HepG2 (cell line): ENCODE results near the gene PCYOX1L. TPM values are rescaled to one million over a fixed set of nuclear protein-coding genes. Genes with fewer than 3 reads are reported as not detected.

Experiments
- ATAC-seq: fragments of 200-7000 bp; cut with Tn5 transposase; 3 replicates; pipeline ENCODE4 v1.9.1; 2020; ENCODE audit warnings: mild to moderate bottlenecking, moderate library complexity
- BruUV-seq: library from RNA; stranded (reverse); fragments of 400-500 nt; replicated peaks from 2 replicates; lab custom pipeline; 2021; lab: Mats Ljungman, UMichigan
- CTCF ChIA-PET: fragments of 300-600 bp; formaldehyde crosslinking; extraction: SDS; loops from one replicate; lab custom pipeline; 2021; ENCODE audit warnings: low total read pairs, inconsistent platforms, low intra/inter-chr PET ratio; lab: Yijun Ruan, JAX
- POLR2A ChIA-PET: fragments of 350-600 bp; sonication (Branson Sonifier 250); formaldehyde crosslinking; loops from one replicate; lab custom pipeline; 2020; ENCODE audit warnings: antibody characterized with exemption, inconsistent platforms; lab: Yijun Ruan, JAX
- DNase-seq: peaks from one replicate; pipeline ENCODE4 v3.0.0-alpha.2; 2015; ENCODE audit warnings: low spot score
- FAIRE-seq: peaks from 3 replicates; lab custom pipeline; 2011; peaks lifted over from hg19 to GRCh38; lab: Jason Lieb, UNC
- H2AFZ ChIP-seq: one replicate; pipeline ENCODE4 v1.6.1; 2011; ENCODE audit warnings: low read length, inconsistent platforms
- H3K27ac ChIP-seq: fragments of 300-600 bp; 3 replicates; pipeline ENCODE4 v1.8.0; 2011; ENCODE audit warnings: mixed run types, mild to moderate bottlenecking, mixed read lengths, low read length, inconsistent platforms; ENCODE audit not compliant: insufficient read depth; ENCODE audit errors: extremely low read length
- H3K27me3 ChIP-seq, 2 experiments: fragments of 200-600 bp in 1 of 2; 2 replicates in 1 of 2; 3 replicates in 1 of 2; pipeline versions ENCODE4 v1.6.0 to v1.8.0; 2011; ENCODE audit warnings: low read length in 2 of 2, mild to moderate bottlenecking in 2 of 2, moderate library complexity in 2 of 2, inconsistent platforms in 1 of 2; ENCODE audit not compliant: insufficient read depth in 2 of 2, control insufficient read depth in 1 of 2
- H3K36me3 ChIP-seq, 2 experiments: fragments of 200-600 bp in 1 of 2; replicated peaks in 1 of 2; 2 replicates in 1 of 2; 3 replicates in 1 of 2; pipeline versions ENCODE4 v1.5.1 to v1.8.0; 2011; ENCODE audit warnings: low read length in 2 of 2, inconsistent platforms in 1 of 2; ENCODE audit not compliant: insufficient read depth in 2 of 2, control insufficient read depth in 1 of 2
- H3K4me1 ChIP-seq: 2 replicates; pipeline ENCODE4 v1.5.1; 2012; ENCODE audit warnings: low read length, inconsistent platforms; ENCODE audit not compliant: insufficient read depth
- H3K4me2 ChIP-seq: 2 replicates; pipeline ENCODE4 v1.6.0; 2011; ENCODE audit warnings: low read depth, low read length, inconsistent platforms
- H3K4me3 ChIP-seq, 3 experiments: fragments of 200-600 bp in 1 of 3; sonication (generic), shearing (Covaris generic) in 1 of 3; replicated peaks in 1 of 3; 2 replicates each; pipeline ENCODE4 v1.5.1; 2011 to 2016; ENCODE audit warnings: low read length in 3 of 3, inconsistent platforms in 2 of 3, low read depth in 2 of 3, mild to moderate bottlenecking in 2 of 3, control low read depth in 1 of 3, mixed read lengths in 1 of 3; ENCODE audit not compliant: insufficient read depth in 1 of 3
- H3K79me2 ChIP-seq: one replicate; pipeline ENCODE4 v1.6.1; 2011; ENCODE audit warnings: low read length, inconsistent platforms; ENCODE audit not compliant: insufficient read depth
- H3K9ac ChIP-seq: 2 replicates; pipeline ENCODE4 v1.6.0; 2011; ENCODE audit warnings: mild to moderate bottlenecking, low read depth, low read length, inconsistent platforms; ENCODE audit not compliant: insufficient read depth
- H3K9me3 ChIP-seq: 2 replicates; pipeline ENCODE4 v1.5.1; 2012; ENCODE audit warnings: mild to moderate bottlenecking, low read length
- H4K20me1 ChIP-seq: 2 replicates; pipeline ENCODE4 v1.6.0; 2011; ENCODE audit warnings: inconsistent platforms, mild to moderate bottlenecking, low read length, moderate library complexity; ENCODE audit not compliant: insufficient read depth
- GPN1 ChIP-seq: sonication (generic); formaldehyde crosslinking; IDR thresholded peaks from 2 replicates; pipeline ENCODE4 v1.5.1; 2020; ENCODE audit warnings: missing genetic modification reagents, borderline replicate concordance
- ZMYM3 ChIP-seq: sonication (generic); formaldehyde crosslinking; IDR thresholded peaks from 2 replicates; pipeline ENCODE4 v1.5.1; 2020; ENCODE audit warnings: mild to moderate bottlenecking, missing genetic modification reagents
- ZNF121 ChIP-seq: sonication (generic); formaldehyde crosslinking; IDR thresholded peaks from 2 replicates; pipeline ENCODE4 v1.5.0; 2020; ENCODE audit warnings: mild to moderate bottlenecking, missing genetic modification reagents
- ZNF598 ChIP-seq: sonication (generic); formaldehyde crosslinking; IDR thresholded peaks from 2 replicates; pipeline ENCODE4 v1.5.1; 2020; ENCODE audit warnings: mild to moderate bottlenecking, missing genetic modification reagents, borderline replicate concordance
- WGBS: methylation state at CpG from one replicate; pipeline ENCODE4 v1.1.6; 2017; ENCODE audit warnings: low lambda C conversion rate; 5-methylcytosine and 5-hydroxymethylcytosine counted together
- in situ Hi-C: cut with HindIII; loops from 2 replicates; pipeline ENCODE4 v1.10.0; 2017; ENCODE audit warnings: low pct_unique_long_range_greater_than_20kb; ENCODE audit not compliant: extremely low pct_ligation_motif_present
- intact Hi-C: fragments of 100-400 bp; cut with micrococcal nuclease; formaldehyde crosslinking; loops from one replicate; pipeline ENCODE4 v1.10.0; 2022; ENCODE audit not compliant: unreplicated experiment
- polyA plus RNA-seq, 8 experiments: library from polyadenylated mRNA; depleted of rRNA in 3 of 8; stranded (reverse) in 7 of 8; unstranded in 1 of 8; fragments of >200 nt; fragmentation: Illumina TruSeq in 4 of 8; extraction: Trizol in 4 of 8; gene quantifications; 2 replicates each; pipeline versions ENCODE4 v1.2.1 to v1.2.3, GENCODE V29; 2011 to 2016; ENCODE audit warnings: low read depth in 4 of 8, missing spikeins in 1 of 8, mixed read lengths in 1 of 8; ENCODE audit not compliant: insufficient read depth in 1 of 8
- total RNA-seq, 5 experiments: library from RNA; depleted of rRNA; stranded (reverse); fragments of >200 nt; fragmentation: Illumina TruSeq; extraction: Trizol; gene quantifications; 2 replicates each; pipeline ENCODE4 v1.2.3, GENCODE V29; 2016; ENCODE audit warnings: low read depth in 1 of 5
- TF ChIP-seq, protein P1 (sequence below): sonication (generic); formaldehyde crosslinking; IDR thresholded peaks from 2 replicates; pipeline ENCODE4 v1.5.0; 2020; ENCODE audit warnings: mild to moderate bottlenecking, missing genetic modification reagents, borderline replicate concordance
- TF ChIP-seq, protein P2 (sequence below): sonication (generic); formaldehyde crosslinking; IDR thresholded peaks from 2 replicates; pipeline ENCODE4 v1.5.0; 2020; ENCODE audit warnings: mild to moderate bottlenecking, missing genetic modification reagents

PCYOX1L gene
- total and polyA plus RNA-seq, 2 of the 13 experiments (the other 11 are each of a cell fraction or from before 2014, with no cell fraction given), result 1.00 to 3.7 TPM

DNA sequence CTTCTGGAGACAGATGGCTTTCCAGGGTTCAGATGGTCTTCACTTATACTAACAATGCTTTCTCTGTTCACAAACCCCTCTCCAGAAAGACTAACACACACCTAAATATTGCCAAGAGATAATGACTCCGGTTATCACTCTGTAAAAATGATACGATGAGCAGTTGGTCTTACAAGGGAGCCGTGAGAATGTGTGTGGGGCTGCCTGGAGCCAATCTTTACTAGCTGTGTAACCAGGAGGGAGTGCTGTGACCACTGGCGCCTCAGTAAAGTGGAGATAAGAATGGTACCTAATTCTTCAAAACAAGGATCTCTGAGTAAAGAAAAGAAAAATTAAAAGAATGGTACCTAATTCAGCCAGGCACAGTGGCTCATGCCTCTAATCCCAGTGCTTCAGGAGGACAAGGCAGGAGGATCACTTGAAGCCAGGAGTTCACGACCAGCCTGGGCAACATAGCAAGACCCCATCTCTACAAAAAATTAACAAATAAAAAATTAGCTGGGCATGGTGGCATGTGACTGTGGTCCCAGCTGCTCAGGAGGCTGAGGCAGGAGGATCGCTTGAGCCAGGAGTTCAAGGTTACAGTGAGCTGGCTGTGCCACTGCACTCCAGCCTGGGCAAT, 61.2 kb downstream of the PCYOX1L start:
- 0 out of 5 replicates have a peak, but pooled peaks cover 0 to 3% of the 10 kb centered on the region in 2 experiments for H3K27me3 ChIP-seq
- no peaks in the 10 kb centered on the region for H3K36me3 ChIP-seq
- no peak overlapping the region for H3K4me2 ChIP-seq
- WGBS, result 25% methylated on average over 6 of the region's 6 CpGs
- TF ChIP-seq ZNF598 (0 out of 2 replicates have a peak, but pooled peaks have one; percentile 2), ZNF121 (peak; percentile 92), GPN1 (CRISPR knock-in tag) (no peak), ZMYM3 (CRISPR knock-in tag) (peak; percentile 14; the same call in 1 of the 2 replicates)
- TF ChIP-seq, protein P1, sequence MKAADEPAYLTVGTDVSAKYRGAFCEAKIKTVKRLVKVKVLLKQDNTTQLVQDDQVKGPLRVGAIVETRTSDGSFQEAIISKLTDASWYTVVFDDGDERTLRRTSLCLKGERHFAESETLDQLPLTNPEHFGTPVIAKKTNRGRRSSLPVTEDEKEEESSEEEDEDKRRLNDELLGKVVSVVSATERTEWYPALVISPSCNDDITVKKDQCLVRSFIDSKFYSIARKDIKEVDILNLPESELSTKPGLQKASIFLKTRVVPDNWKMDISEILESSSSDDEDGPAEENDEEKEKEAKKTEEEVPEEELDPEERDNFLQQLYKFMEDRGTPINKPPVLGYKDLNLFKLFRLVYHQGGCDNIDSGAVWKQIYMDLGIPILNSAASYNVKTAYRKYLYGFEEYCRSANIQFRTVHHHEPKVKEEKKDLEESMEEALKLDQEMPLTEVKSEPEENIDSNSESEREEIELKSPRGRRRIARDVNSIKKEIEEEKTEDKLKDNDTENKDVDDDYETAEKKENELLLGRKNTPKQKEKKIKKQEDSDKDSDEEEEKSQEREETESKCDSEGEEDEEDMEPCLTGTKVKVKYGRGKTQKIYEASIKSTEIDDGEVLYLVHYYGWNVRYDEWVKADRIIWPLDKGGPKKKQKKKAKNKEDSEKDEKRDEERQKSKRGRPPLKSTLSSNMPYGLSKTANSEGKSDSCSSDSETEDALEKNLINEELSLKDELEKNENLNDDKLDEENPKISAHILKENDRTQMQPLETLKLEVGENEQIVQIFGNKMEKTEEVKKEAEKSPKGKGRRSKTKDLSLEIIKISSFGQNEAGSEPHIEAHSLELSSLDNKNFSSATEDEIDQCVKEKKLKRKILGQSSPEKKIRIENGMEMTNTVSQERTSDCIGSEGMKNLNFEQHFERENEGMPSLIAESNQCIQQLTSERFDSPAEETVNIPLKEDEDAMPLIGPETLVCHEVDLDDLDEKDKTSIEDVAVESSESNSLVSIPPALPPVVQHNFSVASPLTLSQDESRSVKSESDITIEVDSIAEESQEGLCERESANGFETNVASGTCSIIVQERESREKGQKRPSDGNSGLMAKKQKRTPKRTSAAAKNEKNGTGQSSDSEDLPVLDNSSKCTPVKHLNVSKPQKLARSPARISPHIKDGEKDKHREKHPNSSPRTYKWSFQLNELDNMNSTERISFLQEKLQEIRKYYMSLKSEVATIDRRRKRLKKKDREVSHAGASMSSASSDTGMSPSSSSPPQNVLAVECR (CRISPR knock-in tag), result no peak
- TF ChIP-seq, protein P2, sequence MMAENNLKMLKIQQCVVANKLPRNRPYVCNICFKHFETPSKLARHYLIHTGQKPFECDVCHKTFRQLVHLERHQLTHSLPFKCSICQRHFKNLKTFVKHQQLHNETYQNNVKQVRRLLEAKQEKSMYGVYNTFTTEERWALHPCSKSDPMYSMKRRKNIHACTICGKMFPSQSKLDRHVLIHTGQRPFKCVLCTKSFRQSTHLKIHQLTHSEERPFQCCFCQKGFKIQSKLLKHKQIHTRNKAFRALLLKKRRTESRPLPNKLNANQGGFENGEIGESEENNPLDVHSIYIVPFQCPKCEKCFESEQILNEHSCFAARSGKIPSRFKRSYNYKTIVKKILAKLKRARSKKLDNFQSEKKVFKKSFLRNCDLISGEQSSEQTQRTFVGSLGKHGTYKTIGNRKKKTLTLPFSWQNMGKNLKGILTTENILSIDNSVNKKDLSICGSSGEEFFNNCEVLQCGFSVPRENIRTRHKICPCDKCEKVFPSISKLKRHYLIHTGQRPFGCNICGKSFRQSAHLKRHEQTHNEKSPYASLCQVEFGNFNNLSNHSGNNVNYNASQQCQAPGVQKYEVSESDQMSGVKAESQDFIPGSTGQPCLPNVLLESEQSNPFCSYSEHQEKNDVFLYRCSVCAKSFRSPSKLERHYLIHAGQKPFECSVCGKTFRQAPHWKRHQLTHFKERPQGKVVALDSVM (CRISPR knock-in tag), result peak; percentile 39; the same call in 1 of the 2 replicates
- CTCF ChIA-PET, result no interaction called here
- DNase-seq (no peak), ATAC-seq (no peak), FAIRE-seq (no peak)
- H3K9me3 ChIP-seq, result no peaks in the 10 kb centered on the region
- H4K20me1 ChIP-seq, result no peaks in the 10 kb centered on the region
- H3K27ac ChIP-seq, result no peak overlapping the region
- POLR2A ChIA-PET, result no interaction called here
- H3K79me2 ChIP-seq, result no peaks in the 10 kb centered on the region
- no TSS peak for BruUV-seq
- H2AFZ ChIP-seq, result no peak overlapping the region
- H3K4me3 ChIP-seq, result no peak overlapping the region
- in situ Hi-C loops (no loop called here), intact Hi-C loops (no loop called here)
- peaks cover 93% of the 10 kb centered on the region for H3K4me1 ChIP-seq
- H3K9ac ChIP-seq, result no peak overlapping the region

Other genes starting within 250 kb of the PCYOX1L start
- gene ABLIM3, start 216.6 kb upstream of the PCYOX1L start, total RNA-seq (2016; rRNA removed; fragmentation: Illumina TruSeq; extraction: Trizol), result 0.53 and 0.67 TPM in 2 replicates
- gene ABLIM3, start 216.6 kb upstream of the PCYOX1L start, polyA plus RNA-seq (2011; rRNA removed), result 6.3 and 9.7 TPM in 2 replicates
- gene AFAP1L1, start 86.2 kb upstream of the PCYOX1L start, total RNA-seq (2016; rRNA removed; fragmentation: Illumina TruSeq; extraction: Trizol), result 0.38 and 0.66 TPM in 2 replicates
- 0.67 and 1.0 TPM in 2 replicates for gene AFAP1L1, start 86.2 kb upstream of the PCYOX1L start, polyA plus RNA-seq (2011; rRNA removed)
- gene GRPEL2, start 12.5 kb upstream of the PCYOX1L start, total RNA-seq (2016; rRNA removed; fragmentation: Illumina TruSeq; extraction: Trizol), result 16.6 and 28.4 TPM in 2 replicates
- 9.3 and 13.1 TPM in 2 replicates for gene GRPEL2, start 12.5 kb upstream of the PCYOX1L start, polyA plus RNA-seq (2011; rRNA removed)
- 0.29 and 0.32 TPM in 2 replicates for gene IL17B, start 21.2 kb downstream of the PCYOX1L start, total RNA-seq (2016; rRNA removed; fragmentation: Illumina TruSeq; extraction: Trizol)
- 2.6 and 5.0 TPM in 2 replicates for gene IL17B, start 21.2 kb downstream of the PCYOX1L start, polyA plus RNA-seq (2011; rRNA removed)
- gene CSNK1A1, start 193.4 kb downstream of the PCYOX1L start, total RNA-seq (2016; rRNA removed; fragmentation: Illumina TruSeq; extraction: Trizol), result 149 and 210 TPM in 2 replicates
- gene CSNK1A1, start 193.4 kb downstream of the PCYOX1L start, polyA plus RNA-seq (2011; rRNA removed), result 77.3 and 89.0 TPM in 2 replicates
- gene ARHGEF37, start 223.5 kb downstream of the PCYOX1L start, total RNA-seq (2016; rRNA removed; fragmentation: Illumina TruSeq; extraction: Trizol), result 0.27 TPM in 1 of 2 replicates, not detected in the other
- 0.18 and 0.39 TPM in 2 replicates for gene ARHGEF37, start 223.5 kb downstream of the PCYOX1L start, polyA plus RNA-seq (2011; rRNA removed)